ENCODE measurements around the gene TTC33. TPM values are rescaled to one million over a fixed set of nuclear protein-coding genes. Genes with fewer than 3 reads are reported as not detected.

TTC33 gene
- total RNA-seq, 1 experiment from 2014 or later, result 12.6 TPM

DNA sequence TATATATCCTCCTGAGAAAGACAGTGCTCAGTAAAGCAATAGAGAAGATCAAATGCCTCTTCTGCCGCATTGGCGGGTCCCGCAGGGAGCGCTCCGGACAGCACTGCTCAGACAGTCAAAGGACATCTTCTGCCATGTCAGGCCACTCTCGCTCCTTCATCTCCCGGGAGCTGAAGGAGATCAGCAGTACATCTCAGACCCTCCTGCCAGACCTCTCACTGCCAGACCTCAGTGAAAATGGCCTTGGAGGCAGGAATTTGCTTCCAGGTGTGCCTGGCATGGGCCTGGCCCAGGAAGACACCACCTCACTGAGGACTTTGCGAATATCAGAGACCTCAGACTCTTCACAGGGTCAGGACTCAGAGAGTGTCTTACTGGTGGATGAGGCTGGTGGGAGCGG is 63.9 kb downstream of the TTC33 start:
- peaks cover 5% of the 10 kb centered on the region; the same call in 1 of the 2 replicates for H3K36me3 ChIP-seq (ENCODE audit: control insufficient read depth, insufficient read depth, low read length)
- peaks cover 3% of the 10 kb centered on the region; the same call in 1 of the 2 replicates for H3K9me3 ChIP-seq (ENCODE audit: control insufficient read depth, insufficient read depth, low read depth, low read length)
- DNase-seq (ENCODE audit: low read depth, low spot score), result no peak
- peaks cover 28% of the 10 kb centered on the region for H3K4me1 ChIP-seq (ENCODE audit: control insufficient read depth, insufficient read depth, low read length)
- no peaks in the 10 kb centered on the region for H3K27me3 ChIP-seq (ENCODE audit: control insufficient read depth, insufficient read depth, low read length)
- intact Hi-C loops (cut with micrococcal nuclease; ENCODE audit: unreplicated experiment), result no loop called here
- H3K4me3 ChIP-seq (ENCODE audit: low read depth in 2 of 2, low read length in 2 of 2), result no peak overlapping the region
- ATAC-seq, result no peak
- ChIA-PET POLR2A (no interaction called here), CTCF (no interaction called here)
- in situ Hi-C loops (cut with HindIII; ENCODE audit: low pct_unique_long_range_greater_than_20kb, low sequenced_read_pairs), result no loop called here
- TF ChIP-seq, protein P1, sequence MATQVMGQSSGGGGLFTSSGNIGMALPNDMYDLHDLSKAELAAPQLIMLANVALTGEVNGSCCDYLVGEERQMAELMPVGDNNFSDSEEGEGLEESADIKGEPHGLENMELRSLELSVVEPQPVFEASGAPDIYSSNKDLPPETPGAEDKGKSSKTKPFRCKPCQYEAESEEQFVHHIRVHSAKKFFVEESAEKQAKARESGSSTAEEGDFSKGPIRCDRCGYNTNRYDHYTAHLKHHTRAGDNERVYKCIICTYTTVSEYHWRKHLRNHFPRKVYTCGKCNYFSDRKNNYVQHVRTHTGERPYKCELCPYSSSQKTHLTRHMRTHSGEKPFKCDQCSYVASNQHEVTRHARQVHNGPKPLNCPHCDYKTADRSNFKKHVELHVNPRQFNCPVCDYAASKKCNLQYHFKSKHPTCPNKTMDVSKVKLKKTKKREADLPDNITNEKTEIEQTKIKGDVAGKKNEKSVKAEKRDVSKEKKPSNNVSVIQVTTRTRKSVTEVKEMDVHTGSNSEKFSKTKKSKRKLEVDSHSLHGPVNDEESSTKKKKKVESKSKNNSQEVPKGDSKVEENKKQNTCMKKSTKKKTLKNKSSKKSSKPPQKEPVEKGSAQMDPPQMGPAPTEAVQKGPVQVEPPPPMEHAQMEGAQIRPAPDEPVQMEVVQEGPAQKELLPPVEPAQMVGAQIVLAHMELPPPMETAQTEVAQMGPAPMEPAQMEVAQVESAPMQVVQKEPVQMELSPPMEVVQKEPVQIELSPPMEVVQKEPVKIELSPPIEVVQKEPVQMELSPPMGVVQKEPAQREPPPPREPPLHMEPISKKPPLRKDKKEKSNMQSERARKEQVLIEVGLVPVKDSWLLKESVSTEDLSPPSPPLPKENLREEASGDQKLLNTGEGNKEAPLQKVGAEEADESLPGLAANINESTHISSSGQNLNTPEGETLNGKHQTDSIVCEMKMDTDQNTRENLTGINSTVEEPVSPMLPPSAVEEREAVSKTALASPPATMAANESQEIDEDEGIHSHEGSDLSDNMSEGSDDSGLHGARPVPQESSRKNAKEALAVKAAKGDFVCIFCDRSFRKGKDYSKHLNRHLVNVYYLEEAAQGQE (IDR thresholded peaks at IDR 0.05; ENCODE audit: insufficient read depth in 1 of 2, low read depth in 2 of 2, low read length in 1 of 2), result no peak
- TF ChIP-seq POLR2AphosphoS5 (IDR thresholded peaks at IDR 0.05; ENCODE audit: low read depth, low read length), result no peak
- TF ChIP-seq, protein P2, sequence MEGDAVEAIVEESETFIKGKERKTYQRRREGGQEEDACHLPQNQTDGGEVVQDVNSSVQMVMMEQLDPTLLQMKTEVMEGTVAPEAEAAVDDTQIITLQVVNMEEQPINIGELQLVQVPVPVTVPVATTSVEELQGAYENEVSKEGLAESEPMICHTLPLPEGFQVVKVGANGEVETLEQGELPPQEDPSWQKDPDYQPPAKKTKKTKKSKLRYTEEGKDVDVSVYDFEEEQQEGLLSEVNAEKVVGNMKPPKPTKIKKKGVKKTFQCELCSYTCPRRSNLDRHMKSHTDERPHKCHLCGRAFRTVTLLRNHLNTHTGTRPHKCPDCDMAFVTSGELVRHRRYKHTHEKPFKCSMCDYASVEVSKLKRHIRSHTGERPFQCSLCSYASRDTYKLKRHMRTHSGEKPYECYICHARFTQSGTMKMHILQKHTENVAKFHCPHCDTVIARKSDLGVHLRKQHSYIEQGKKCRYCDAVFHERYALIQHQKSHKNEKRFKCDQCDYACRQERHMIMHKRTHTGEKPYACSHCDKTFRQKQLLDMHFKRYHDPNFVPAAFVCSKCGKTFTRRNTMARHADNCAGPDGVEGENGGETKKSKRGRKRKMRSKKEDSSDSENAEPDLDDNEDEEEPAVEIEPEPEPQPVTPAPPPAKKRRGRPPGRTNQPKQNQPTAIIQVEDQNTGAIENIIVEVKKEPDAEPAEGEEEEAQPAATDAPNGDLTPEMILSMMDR (IDR thresholded peaks at IDR 0.05), result no peak
- TF ChIP-seq SIN3A (IDR thresholded peaks at IDR 0.05; ENCODE audit: borderline replicate concordance, insufficient read depth, low read depth, low read length), result no peak
- TF ChIP-seq TCF7L2 (IDR thresholded peaks at IDR 0.05; ENCODE audit: low read depth, low read length), result no peak
- BruUV-seq (replicated peaks), result no TSS peak
- no peak overlapping the region for H3K27ac ChIP-seq (ENCODE audit: low read length)

DNA sequence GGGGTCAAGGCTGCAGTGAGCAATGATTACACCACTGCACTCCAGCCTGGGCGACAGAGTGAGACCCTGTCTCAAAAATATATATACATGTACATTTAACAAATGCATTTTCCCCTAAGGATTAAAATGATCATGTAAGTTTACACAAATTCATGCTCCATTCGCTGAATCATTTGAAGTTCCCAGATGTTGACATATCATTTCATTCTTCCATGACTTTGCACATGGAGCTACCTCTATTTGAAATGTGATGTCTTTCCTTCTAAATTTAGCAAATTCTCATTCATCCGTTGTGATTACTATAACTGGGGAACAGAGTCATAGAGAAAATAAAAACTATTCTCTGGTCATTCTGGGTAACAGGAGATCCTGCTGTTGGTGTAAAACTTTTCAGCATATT is 65.5 kb downstream of the TTC33 start:
- ChIA-PET POLR2A (no interaction called here), CTCF (no interaction called here)
- no TSS peak for BruUV-seq (replicated peaks)
- in situ Hi-C loops (cut with HindIII; ENCODE audit: low pct_unique_long_range_greater_than_20kb, low sequenced_read_pairs) (no loop called here), intact Hi-C loops (cut with micrococcal nuclease; ENCODE audit: unreplicated experiment) (no loop called here)
- DNase-seq (ENCODE audit: low read depth, low spot score) (no peak), ATAC-seq (no peak)
- Histone ChIP-seq H3K36me3 (ENCODE audit: control insufficient read depth, insufficient read depth, low read length) (peaks cover 5% of the 10 kb centered on the region; the same call in 1 of the 2 replicates), H3K4me1 (ENCODE audit: control insufficient read depth, insufficient read depth, low read length) (peaks cover 43% of the 10 kb centered on the region), H3K27ac (ENCODE audit: low read length) (peak overlapping the region; percentile 52), H3K9me3 (ENCODE audit: control insufficient read depth, insufficient read depth, low read depth, low read length) (peaks cover 3% of the 10 kb centered on the region; the same call in 1 of the 2 replicates), H3K27me3 (ENCODE audit: control insufficient read depth, insufficient read depth, low read length) (no peaks in the 10 kb centered on the region), H3K4me3 (ENCODE audit: low read depth in 2 of 2, low read length in 2 of 2) (no peak overlapping the region)
- TF ChIP-seq, protein P2 (IDR thresholded peaks at IDR 0.05), result no peak
- TF ChIP-seq POLR2AphosphoS5 (IDR thresholded peaks at IDR 0.05; ENCODE audit: low read depth, low read length) (no peak), SIN3A (IDR thresholded peaks at IDR 0.05; ENCODE audit: borderline replicate concordance, insufficient read depth, low read depth, low read length) (no peak), TCF7L2 (IDR thresholded peaks at IDR 0.05; ENCODE audit: low read depth, low read length) (no peak)
- TF ChIP-seq, protein P1 (IDR thresholded peaks at IDR 0.05; ENCODE audit: insufficient read depth in 1 of 2, low read depth in 2 of 2, low read length in 1 of 2), result no peak
